OCI-LY7 (cell line): ENCODE results near the gene PPP1R27. TPM values are rescaled to one million over a fixed set of nuclear protein-coding genes. Genes with fewer than 3 reads are reported as not detected.

ENCODE experiments used
- BruUV-seq: library from RNA; stranded (reverse); fragments of 400-500 nt; replicated peaks from 2 replicates; lab custom pipeline; 2021; lab: Mats Ljungman, UMichigan
- CTCF ChIA-PET: fragments of 300-600 bp; sonication (Branson Sonifier 250); formaldehyde crosslinking; loops from one replicate; lab custom pipeline; 2022; ENCODE audit warnings: antibody characterized with exemption; ENCODE audit not compliant: unreplicated experiment; lab: Charles Lee
- POLR2A ChIA-PET: fragments of 300-600 bp; sonication (Branson Sonifier 250); formaldehyde crosslinking; loops from one replicate; lab custom pipeline; 2022; ENCODE audit warnings: antibody characterized with exemption; lab: Charles Lee
- DNase-seq: peaks from one replicate; pipeline ENCODE4 v3.0.0-alpha.2; 2015; ENCODE audit warnings: low spot score
- H2AFZ ChIP-seq: fragments of 200-600 bp; sonication (generic), shearing (Covaris generic); 2 replicates; pipeline ENCODE4 v1.6.1; 2014; ENCODE audit warnings: mild to moderate bottlenecking, antibody characterized with exemption, low read length, moderate library complexity
- H3K27ac ChIP-seq: fragments of 200-600 bp; sonication (generic); 2 replicates; pipeline ENCODE4 v1.5.1; 2014; ENCODE audit warnings: mixed run types, low read depth, mild to moderate bottlenecking, moderate library complexity, low read length, inconsistent platforms; ENCODE audit not compliant: poor library complexity, severe bottlenecking
- H3K36me3 ChIP-seq: fragments of 200-600 bp; sonication (generic); 2 replicates; pipeline ENCODE4 v1.6.1; 2014; ENCODE audit warnings: mild to moderate bottlenecking, antibody characterized with exemption, low read length, moderate library complexity, mixed read lengths; ENCODE audit not compliant: insufficient read depth
- H3K4me1 ChIP-seq: fragments of 200-600 bp; sonication (generic); 2 replicates; pipeline ENCODE4 v1.5.1; 2014; ENCODE audit warnings: mild to moderate bottlenecking, low read length; ENCODE audit not compliant: insufficient read depth, poor library complexity, severe bottlenecking
- H3K4me2 ChIP-seq: fragments of 200-600 bp; sonication (generic); 2 replicates; pipeline ENCODE4 v1.6.1; 2014; ENCODE audit warnings: mild to moderate bottlenecking, low read length
- H3K4me3 ChIP-seq: fragments of 200-600 bp; sonication (generic); 2 replicates; pipeline ENCODE4 v1.5.1; 2014; ENCODE audit warnings: mild to moderate bottlenecking, low read depth, low read length; ENCODE audit not compliant: poor library complexity, severe bottlenecking
- H3K79me2 ChIP-seq: fragments of 200-600 bp; sonication (generic); 2 replicates; pipeline ENCODE4 v1.6.1; 2016; ENCODE audit warnings: low read depth, mild to moderate bottlenecking, low read length, moderate library complexity, mixed read lengths; ENCODE audit not compliant: insufficient read depth
- H3K9me2 ChIP-seq: fragments of 200-600 bp; sonication (generic); 2 replicates; pipeline ENCODE4 v1.6.1; 2016; ENCODE audit warnings: mild to moderate bottlenecking, low read length, mixed read lengths; ENCODE audit not compliant: insufficient read depth
- H3K9me3 ChIP-seq: fragments of 200-600 bp; sonication (generic); 2 replicates; pipeline ENCODE4 v1.6.1; 2014; ENCODE audit warnings: mild to moderate bottlenecking, mixed run types, low read length, mixed read lengths
- H4K20me1 ChIP-seq: fragments of 200-600 bp; sonication (generic); 2 replicates; pipeline ENCODE4 v1.6.1; 2014; ENCODE audit warnings: mild to moderate bottlenecking, antibody characterized with exemption, low read length, moderate library complexity, mixed read lengths; ENCODE audit not compliant: insufficient read depth
- CTCF ChIP-seq: fragments of 200-600 bp; sonication (generic); conservative IDR thresholded peaks from 2 replicates; pipeline ENCODE4 v1.5.1; 2014; ENCODE audit warnings: mild to moderate bottlenecking, antibody characterized with exemption, low read length, moderate library complexity, mixed read lengths
- EZH2phosphoT487 ChIP-seq: fragments of 200-600 bp; sonication (generic); IDR thresholded peaks from 2 replicates; pipeline ENCODE4 v1.6.1; 2018; ENCODE audit warnings: low read depth, borderline replicate concordance, mild to moderate bottlenecking, mixed run types, antibody characterized with exemption, low read length, moderate library complexity, mixed read lengths
- intact Hi-C: fragments of 100-400 bp; cut with micrococcal nuclease; formaldehyde crosslinking; loops from one replicate; pipeline ENCODE4 v1.10.0; 2022; ENCODE audit not compliant: unreplicated experiment
- total RNA-seq, 2 experiments: library from RNA; depleted of rRNA in 1 of 2; stranded (reverse); fragments of >200 nt in 1 of 2; shearing (Covaris generic) in 1 of 2; gene quantifications; 2 replicates each; pipeline ENCODE4 v1.2.3, GENCODE V29; 2014 to 2022

The PPP1R27 gene
- total RNA-seq, 2 experiments from 2014 or later = not detected

- intact Hi-C loops = no loop called here
- CTCF ChIA-PET = no interaction called here
- Histone ChIP-seq H3K4me2 (no peak overlapping the region), H3K36me3 (no peaks in the 10 kb centered on the region), H3K9me2 (no peaks in the 10 kb centered on the region), H2AFZ (no peak overlapping the region), H3K79me2 (no peaks in the 10 kb centered on the region), H3K4me1 (no peaks in the 10 kb centered on the region), H3K27ac (no peak overlapping the region), H3K9me3 (no peaks in the 10 kb centered on the region), H4K20me1 (no peaks in the 10 kb centered on the region), H3K4me3 (no peak overlapping the region)
- no TSS peak for BruUV-seq
- no peak for DNase-seq
- POLR2A ChIA-PET = interaction anchor here (0.5 kb wide), 1 partner anchor 322 kb away, joined by 3 read pairs; no protein-coding TSS in a partner anchor
- TF ChIP-seq CTCF (no peak), EZH2phosphoT487 (no peak)
These were observed 23.8 kb downstream of the PPP1R27 start for GRCh38 chr17:81810892-81811704.

GRCh38 chr17:81810476-81810875 is 24.4 kb downstream of the PPP1R27 start:
- intact Hi-C loops = no loop called here
- ChIA-PET CTCF (no interaction called here), POLR2A (interaction anchor here (0.5 kb wide), 1 partner anchor 323 kb away, joined by 3 read pairs; no protein-coding TSS in a partner anchor)

More at GRCh38 chr17:81810476-81810875, 24.4 kb downstream of the PPP1R27 start:
- Histone ChIP-seq H4K20me1 (no peaks in the 10 kb centered on the region), H3K4me2 (no peak overlapping the region), H3K4me1 (no peaks in the 10 kb centered on the region), H3K79me2 (no peaks in the 10 kb centered on the region), H2AFZ (no peak overlapping the region), H3K27ac (no peak overlapping the region), H3K4me3 (no peak overlapping the region), H3K9me2 (no peaks in the 10 kb centered on the region), H3K36me3 (no peaks in the 10 kb centered on the region), H3K9me3 (no peaks in the 10 kb centered on the region)
- no peak for DNase-seq
- BruUV-seq = no TSS peak
- TF ChIP-seq EZH2phosphoT487 (no peak), CTCF (no peak)
